ENCODE results near the gene TRIM10. TPM values are rescaled to one million over a fixed set of nuclear protein-coding genes. Genes with fewer than 3 reads are reported as not detected.
"Not testable (repeated sequence)": the region's sequence is repeated elsewhere in the genome, so short reads cannot be mapped to it uniquely, and the experiment has no call there.

The TRIM10 gene
- total RNA-seq, 2 experiments from 2014 or later, result 0.11 to 0.16 TPM

DNA sequence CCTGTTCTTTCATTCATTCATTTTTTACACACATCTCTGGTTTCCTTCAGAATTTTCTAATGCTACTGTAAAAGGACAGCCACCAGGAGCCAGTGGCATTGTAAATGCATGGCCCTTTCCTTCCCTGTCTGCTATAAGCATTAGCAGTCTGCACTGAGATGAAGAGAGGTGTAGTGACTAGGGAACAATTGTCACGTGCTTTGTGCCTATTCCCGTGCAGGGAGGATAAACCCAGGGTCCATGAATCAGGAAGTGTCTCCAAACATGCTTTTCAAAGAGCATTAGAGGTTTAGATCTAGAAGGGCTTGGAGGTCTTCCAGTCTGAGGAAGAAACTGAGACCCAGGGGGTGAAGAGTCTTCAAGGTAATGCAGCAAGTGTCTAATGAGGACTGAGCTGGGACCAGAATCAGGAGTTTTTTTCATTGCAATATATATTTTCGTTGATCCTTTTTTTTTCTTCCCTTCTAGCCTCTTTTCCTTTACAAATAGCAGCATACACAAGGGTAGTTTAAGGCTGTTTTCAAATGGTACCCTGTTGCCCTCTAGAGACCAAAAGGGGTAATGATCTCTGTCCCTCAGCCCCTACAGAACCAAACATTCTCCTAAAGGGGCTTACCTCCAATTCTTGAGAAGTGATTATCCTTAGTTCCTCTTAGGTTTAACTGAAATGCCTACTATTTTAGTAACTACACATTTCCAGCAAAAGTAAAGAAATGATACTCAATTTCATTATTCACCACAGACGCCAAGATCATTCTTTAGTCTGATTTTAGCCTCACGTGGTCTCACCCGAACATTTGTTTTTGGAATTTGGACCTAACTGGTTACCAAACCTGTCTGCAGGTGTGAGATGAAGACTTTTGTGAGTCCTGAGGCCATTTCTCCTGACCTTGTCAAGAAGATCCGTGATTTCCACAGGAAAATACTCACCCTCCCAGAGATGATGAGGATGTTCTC is 8.9 kb upstream of the TRIM10 start:
- H3K9me3 Mint-ChIP-seq (ENCODE audit: low read depth), result no peaks in the 10 kb centered on the region
- no peak overlapping the region for H3K27ac Mint-ChIP-seq
- ATAC-seq (peak; percentile 83), DNase-seq (peak; percentile 16)
- ChIA-PET CTCF (interaction anchor here (0.7 to 2.2 kb wide), 3 partner anchors 13 to 133 kb away, joined by 3 to 23 read pairs (median 4); no protein-coding TSS in a partner anchor), POLR2A (no interaction called here)
- H3K27me3 Mint-ChIP-seq, result peaks cover 38% of the 10 kb centered on the region
- H3K4me3 Mint-ChIP-seq, result no peak overlapping the region
- H3K4me1 Mint-ChIP-seq, result peaks cover 12% of the 10 kb centered on the region
- intact Hi-C loops (cut with DNase I, micrococcal nuclease), result loop anchor here (1.0 to 5.0 kb wide), 4 partner anchors 39 to 323 kb away; no protein-coding TSS in a partner anchor
- no peaks in the 10 kb centered on the region for H3K36me3 Mint-ChIP-seq (ENCODE audit: low read depth)

DNA sequence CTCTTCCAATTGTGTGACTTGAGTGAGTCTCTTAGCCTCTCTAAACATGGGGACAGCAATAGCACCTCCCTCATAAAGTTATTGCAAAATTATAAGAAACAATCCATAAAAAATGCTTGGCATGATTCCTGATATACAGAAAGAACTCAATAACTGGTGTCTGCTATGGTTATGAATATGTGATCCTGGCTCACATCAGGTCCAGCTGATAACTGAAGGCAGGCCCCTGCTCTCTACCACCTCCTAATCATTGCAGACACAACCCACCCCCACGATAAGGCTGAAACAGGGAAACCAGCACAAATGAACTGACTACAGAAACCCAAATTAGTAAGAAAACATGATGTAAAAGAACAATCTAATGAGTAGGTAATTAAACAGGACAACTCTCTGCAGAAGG is 7.7 kb upstream of the TRIM10 start:
- Mint-ChIP-seq H3K27ac (no peak overlapping the region), H3K4me3 (no peak overlapping the region), H3K9me3 (ENCODE audit: low read depth) (no peaks in the 10 kb centered on the region), H3K36me3 (ENCODE audit: low read depth) (no peaks in the 10 kb centered on the region), H3K4me1 (peaks cover 12% of the 10 kb centered on the region), H3K27me3 (peaks cover 38% of the 10 kb centered on the region)
- ChIA-PET POLR2A (no interaction called here), CTCF (interaction anchor here (0.7 to 5.6 kb wide), 5 partner anchors 36 to 67 kb away, joined by 3 to 40 read pairs (median 5); no protein-coding TSS in a partner anchor)
- no peak for ATAC-seq
- intact Hi-C loops (cut with DNase I, micrococcal nuclease), result loop anchor here in 1 of 2 experiments (2.0 kb wide), 1 partner anchor 38 kb away; no protein-coding TSS in a partner anchor
- no peak for DNase-seq

DNA sequence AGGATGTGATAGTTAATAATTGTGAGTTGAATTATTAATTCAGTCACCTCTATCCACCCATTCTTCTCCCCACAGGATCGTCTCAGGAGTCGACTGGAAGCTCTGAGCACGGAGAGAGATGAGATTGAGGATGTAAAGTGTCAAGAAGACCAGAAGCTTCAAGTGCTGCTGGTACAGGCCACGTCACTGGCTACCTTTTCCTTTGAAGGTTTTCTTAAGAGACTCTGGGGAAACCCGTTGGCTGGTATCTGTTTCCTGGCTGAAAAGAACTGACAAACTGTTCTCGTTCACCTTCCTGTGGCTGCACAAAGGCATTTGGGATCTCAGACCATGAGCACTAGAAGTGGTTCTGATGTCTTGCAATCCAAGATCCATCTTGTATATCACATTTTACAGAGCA is 6.1 kb upstream of the TRIM10 start:
- peak; percentile 53 for DNase-seq
- intact Hi-C loops (cut with DNase I, micrococcal nuclease), result no loop called here
- Mint-ChIP-seq H3K27me3 (peaks cover 29% of the 10 kb centered on the region), H3K4me3 (no peak overlapping the region), H3K36me3 (ENCODE audit: low read depth) (no peaks in the 10 kb centered on the region), H3K4me1 (peaks cover 24% of the 10 kb centered on the region), H3K9me3 (ENCODE audit: low read depth) (no peaks in the 10 kb centered on the region), H3K27ac (peak overlapping the region; percentile 7)
- ChIA-PET POLR2A (no interaction called here), CTCF (interaction anchor here (0.7 to 5.6 kb wide), 9 partner anchors 23 to 200 kb away, joined by 3 to 40 read pairs (median 4); no protein-coding TSS in a partner anchor)
- ATAC-seq, result peak; percentile 56

GRCh38 chr6:30165238-30165637 is 4.2 kb upstream of the TRIM10 start:
- Mint-ChIP-seq H3K27me3 (peaks cover 16% of the 10 kb centered on the region), H3K4me1 (peaks cover 21% of the 10 kb centered on the region)
- intact Hi-C loops (cut with DNase I, micrococcal nuclease); H3K36me3 Mint-ChIP-seq (ENCODE audit: low read depth); ATAC-seq; DNase-seq; H3K4me3 Mint-ChIP-seq; H3K9me3 Mint-ChIP-seq (ENCODE audit: low read depth); H3K27ac Mint-ChIP-seq: not testable (repeated sequence)
- ChIA-PET CTCF (interaction anchor here (5.6 kb wide), 1 partner anchor 61 kb away, joined by 40 read pairs; no protein-coding TSS in a partner anchor), POLR2A (interaction anchor here (0.6 kb wide), 1 partner anchor 18 kb away, joined by 3 read pairs; no protein-coding TSS in a partner anchor)

DNA sequence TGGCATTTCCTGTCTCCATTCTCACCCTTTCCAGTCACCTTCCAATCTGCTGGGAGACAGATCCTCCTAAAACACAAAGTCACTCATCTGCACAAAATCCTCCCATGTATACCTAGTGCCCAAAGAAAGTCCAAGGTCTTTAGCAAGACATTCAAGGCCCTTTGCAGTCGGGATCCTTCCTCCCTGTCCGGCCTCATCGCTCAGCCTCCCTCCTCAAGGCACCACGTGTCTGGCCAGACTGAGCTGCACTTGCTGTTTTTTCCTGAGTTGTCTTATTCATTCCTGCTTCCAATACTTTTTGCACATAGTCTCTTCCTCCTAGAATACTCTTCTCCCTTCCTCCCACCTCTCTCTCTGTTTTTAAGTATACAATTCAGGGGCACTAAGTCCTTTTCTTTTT is 3.7 kb upstream of the TRIM10 start:
- DNase-seq (no peak), ATAC-seq (no peak)
- Mint-ChIP-seq H3K4me3 (no peak overlapping the region), H3K36me3 (ENCODE audit: low read depth) (no peaks in the 10 kb centered on the region), H3K4me1 (peaks cover 21% of the 10 kb centered on the region), H3K27me3 (peaks cover 16% of the 10 kb centered on the region), H3K9me3 (ENCODE audit: low read depth) (no peaks in the 10 kb centered on the region), H3K27ac (no peak overlapping the region)
- ChIA-PET POLR2A (no interaction called here), CTCF (interaction anchor here (0.6 to 5.6 kb wide), 2 partner anchors 60 to 312 kb away, joined by 3 to 40 read pairs; no protein-coding TSS in a partner anchor)
- intact Hi-C loops (cut with DNase I, micrococcal nuclease), result no loop called here

DNA sequence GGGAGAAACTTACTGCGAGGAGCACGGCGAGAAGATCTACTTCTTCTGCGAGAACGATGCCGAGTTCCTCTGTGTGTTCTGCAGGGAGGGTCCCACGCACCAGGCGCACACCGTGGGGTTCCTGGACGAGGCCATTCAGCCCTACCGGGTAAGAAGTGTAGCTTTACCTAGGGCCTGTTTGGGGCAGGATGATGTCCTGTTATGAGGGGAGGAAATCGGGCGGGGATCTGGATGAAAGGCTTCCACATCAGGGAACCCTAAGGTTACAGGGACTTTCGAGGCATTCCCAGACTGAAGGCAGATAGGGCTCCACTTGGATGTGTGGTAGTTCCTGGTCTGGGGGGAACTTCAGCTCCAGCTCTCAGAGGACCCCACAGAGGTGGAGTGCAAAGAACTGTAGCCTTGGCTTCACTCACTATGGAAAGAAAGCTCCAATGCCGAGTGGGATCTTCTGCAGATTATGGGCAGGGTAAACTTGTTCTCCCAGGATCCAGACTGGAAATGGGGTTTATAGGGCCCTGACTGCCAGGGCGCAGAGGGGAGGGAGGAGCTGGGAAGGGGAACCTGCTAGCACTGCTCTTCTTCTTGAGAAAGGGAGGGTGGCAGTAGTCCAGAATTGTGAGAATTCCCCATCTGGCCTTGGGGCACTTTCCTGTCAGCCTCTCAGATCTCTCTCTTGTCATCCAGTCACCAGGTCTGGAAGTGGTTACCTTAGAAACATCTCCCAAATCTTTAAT is 3.1 kb upstream of the TRIM10 start:
- no peaks in the 10 kb centered on the region for H3K9me3 Mint-ChIP-seq (ENCODE audit: low read depth)
- H3K36me3 Mint-ChIP-seq (ENCODE audit: low read depth), result no peaks in the 10 kb centered on the region
- ChIA-PET POLR2A (no interaction called here), CTCF (interaction anchor here (0.6 to 5.6 kb wide), 4 partner anchors 60 to 321 kb away, joined by 3 to 40 read pairs (median 4); no protein-coding TSS in a partner anchor)
- H3K4me1 Mint-ChIP-seq, result peaks cover 25% of the 10 kb centered on the region
- no peak overlapping the region for H3K4me3 Mint-ChIP-seq
- intact Hi-C loops (cut with DNase I, micrococcal nuclease), result no loop called here
- no peak overlapping the region for H3K27ac Mint-ChIP-seq
- peaks cover 16% of the 10 kb centered on the region for H3K27me3 Mint-ChIP-seq
- ATAC-seq, result no peak
- no peak for DNase-seq

DNA sequence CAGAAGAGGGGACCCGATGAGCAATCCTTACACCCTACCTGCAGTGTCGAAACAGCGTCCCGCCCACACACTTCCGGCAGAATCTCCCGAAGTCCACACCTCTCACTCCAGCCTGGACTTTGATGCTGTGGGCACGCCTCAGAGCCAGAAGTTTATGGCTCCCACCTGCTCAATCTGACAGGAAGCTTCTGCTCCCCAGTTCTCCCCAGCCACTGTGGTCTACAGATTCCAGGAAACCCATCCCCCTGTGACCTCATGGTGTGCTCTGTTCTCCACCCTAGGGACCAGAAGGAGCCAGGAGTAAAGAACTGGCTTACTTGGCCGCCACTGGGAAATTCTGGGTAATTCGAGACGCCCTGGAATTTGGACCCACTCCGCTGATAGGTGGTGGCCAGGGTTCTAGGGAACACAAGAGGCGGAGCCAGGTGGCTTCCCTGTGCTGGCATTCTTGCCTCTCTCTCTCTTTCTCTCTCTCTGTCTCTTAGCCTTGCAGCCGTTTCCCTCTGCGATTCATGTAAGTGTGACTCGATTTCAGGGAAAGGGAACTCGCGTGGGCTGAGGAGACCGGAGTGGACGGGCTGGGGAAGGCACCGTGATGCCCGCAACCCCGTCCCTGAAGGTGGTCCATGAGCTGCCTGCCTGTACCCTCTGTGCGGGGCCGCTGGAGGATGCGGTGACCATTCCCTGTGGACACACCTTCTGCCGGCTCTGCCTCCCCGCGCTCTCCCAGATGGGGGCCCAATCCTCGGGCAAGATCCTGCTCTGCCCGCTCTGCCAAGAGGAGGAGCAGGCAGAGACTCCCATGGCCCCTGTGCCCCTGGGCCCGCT is 2.3 kb upstream of the TRIM10 start, which contains the start of gene TRIM15:
TRIM15 (plus strand) TSS at position 457 of the 828 bp plus-strand sequence; CDS start at position 596, 139 bp downstream.
- Mint-ChIP-seq H3K9me3 (ENCODE audit: low read depth) (no peaks in the 10 kb centered on the region), H3K27me3 (peaks cover 11% of the 10 kb centered on the region), H3K36me3 (ENCODE audit: low read depth) (no peaks in the 10 kb centered on the region), H3K4me3 (no peak within 1 kb of the TSS), H3K27ac (peak within 1 kb of the TSS; percentile 52), H3K4me1 (peaks cover 33% of the 10 kb centered on the region)
- peak; percentile 45 for ATAC-seq
- intact Hi-C loops (cut with DNase I, micrococcal nuclease), result no loop called here
- DNase-seq, result peak; percentile 80
- CTCF ChIA-PET, result interaction anchor here (0.6 to 5.6 kb wide), 4 partner anchors 27 to 321 kb away, joined by 3 to 40 read pairs (median 4); partner anchors contain the start of gene TRIM40
- POLR2A ChIA-PET, result no interaction called here

GRCh38 chr6:30162265-30163089 is 1.5 kb upstream of the TRIM10 start:
- Mint-ChIP-seq H3K27me3 (peaks cover 8% of the 10 kb centered on the region), H3K27ac (peak overlapping the region; percentile 52), H3K36me3 (ENCODE audit: low read depth) (no peaks in the 10 kb centered on the region), H3K4me3 (no peak overlapping the region), H3K4me1 (peaks cover 35% of the 10 kb centered on the region), H3K9me3 (ENCODE audit: low read depth) (no peaks in the 10 kb centered on the region)
- intact Hi-C loops (cut with DNase I, micrococcal nuclease), result no loop called here
- ChIA-PET POLR2A (no interaction called here), CTCF (interaction anchor here (0.6 kb wide), 1 partner anchor 27 kb away, joined by 3 read pairs; the partner anchor contains the start of gene TRIM40)
- ATAC-seq (no peak), DNase-seq (no peak)

DNA sequence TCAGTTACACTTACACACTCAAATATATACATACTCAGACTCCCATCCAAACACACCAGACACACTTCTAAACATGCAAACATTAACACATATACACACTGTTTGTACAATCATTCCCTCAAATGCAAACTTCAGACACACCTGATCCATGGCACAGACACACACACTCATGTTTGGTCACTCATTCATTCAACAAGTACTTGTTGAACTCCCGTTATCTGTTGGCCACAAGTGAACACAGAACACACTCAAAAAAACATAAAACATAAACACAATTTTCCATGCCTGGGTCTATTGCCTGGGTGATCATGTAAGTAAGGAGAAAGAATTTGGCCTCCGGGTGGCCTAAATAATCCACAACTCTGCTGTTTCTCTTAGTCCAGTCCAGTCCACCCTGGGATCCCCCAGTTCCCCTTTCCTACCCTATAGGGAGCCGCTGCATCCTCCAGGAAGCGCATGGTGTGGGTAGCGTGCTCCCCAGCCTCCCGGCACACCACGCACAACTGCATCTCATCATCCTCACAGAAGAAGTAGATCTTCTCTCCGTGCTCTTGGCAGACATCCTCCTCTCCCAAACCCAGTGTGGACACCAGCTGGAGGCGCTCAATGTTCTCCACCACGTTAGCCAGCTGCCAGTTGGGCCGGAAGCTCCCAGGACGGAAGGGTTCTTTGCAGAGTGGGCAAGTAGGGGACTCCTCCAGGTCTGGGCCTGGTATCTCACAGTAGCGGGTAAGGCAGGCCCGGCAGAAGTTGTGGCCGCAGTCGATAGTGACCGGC is 815 bp downstream of the TRIM10 start:
- intact Hi-C loops (cut with DNase I, micrococcal nuclease), result no loop called here

More for the DNA sequence above, 815 bp downstream of the TRIM10 start:
- Mint-ChIP-seq H3K4me1 (peaks cover 27% of the 10 kb centered on the region), H3K9me3 (ENCODE audit: low read depth) (no peaks in the 10 kb centered on the region), H3K27ac (no peak overlapping the region), H3K4me3 (no peak overlapping the region), H3K27me3 (peaks cover 7% of the 10 kb centered on the region), H3K36me3 (ENCODE audit: low read depth) (no peaks in the 10 kb centered on the region)
- no peak for DNase-seq
- ATAC-seq, result no peak
- ChIA-PET POLR2A (no interaction called here), CTCF (no interaction called here)

Measured in activated CD4-positive, alpha-beta T cell treated with anti-CD3 and anti-CD28 coated beads for 36 hours (primary cell).